Heart left ventricle (tissue), 13 donors: Measurements from ENCODE around the gene MGAT5.

ENCODE experiments used
- CTCF ChIP-seq, 12 donors: fragments of 200-600 bp; sonication (generic) in 4 of 12; IDR thresholded peaks; one replicate each; pipeline versions ENCODE4 v1.5.0 to v1.8.0; 2018 to 2022; ENCODE audit warnings: antibody characterized with exemption in 12 of 12, mild to moderate bottlenecking in 5 of 12
- POLR2A ChIP-seq, 2 donors: fragments of 450-650 bp; IDR thresholded peaks; one replicate each; pipeline ENCODE4 v1.6.1; 2017; ENCODE audit warnings: antibody characterized with exemption in 2 of 2, mild to moderate bottlenecking in 2 of 2, moderate library complexity in 2 of 2
- donor health status: ischemic (EF 13 %, LVEDD 7.1; RV severe dilation, severe dysfunction).
- donor health status: DM: no; HTN: yes; CAD: no.
- donor health status: DM: no; HTN: no; CAD: no.
- donor health status: ischemic (EF 25% LVEDD 6.9; RV normal size, moderate dysfunction).
- donor health status: ischemic (EF 25% LVEDD 5.7; RV mildly dilated, moderate dysfunction).
- donor health status: ischemic (EF 35%, LVEDD 5.7; RV mildly dilated, moderate dysfunction).
- donor health status: nonischemic (EF 11% LVEDD 7.7; RV severe dilation, severe dysfunction).
- donor health status: DM: yes; HTN: yes; CAD: no.
- donor health status: PGD.
- donor health status: ischemic (EF 29% LVEDD 5.4; RV normal size, mild dysfunction).
- donor health status: nonischemic (EF 23%, LVEDD 6.1; RV moderate dilation, normal function).

GRCh38 chr2:134452042-134452733, 198.3 kb downstream of the MGAT5 start:
- TF ChIP-seq CTCF (IDR thresholded peaks at IDR 0.05) (no peak), POLR2A (IDR thresholded peaks at IDR 0.05) (no peak)
